GM19397 (cell line): ENCODE data around the gene CENPA.

Experiments
- ATAC-seq: cut with Tn5 transposase; IDR thresholded peaks from one replicate; pipeline ENCODE4 v1.9.1; 2021; ENCODE audit warnings: mild to moderate bottlenecking, moderate library complexity; ENCODE audit not compliant: unreplicated experiment

Gene CENPA

DNA sequence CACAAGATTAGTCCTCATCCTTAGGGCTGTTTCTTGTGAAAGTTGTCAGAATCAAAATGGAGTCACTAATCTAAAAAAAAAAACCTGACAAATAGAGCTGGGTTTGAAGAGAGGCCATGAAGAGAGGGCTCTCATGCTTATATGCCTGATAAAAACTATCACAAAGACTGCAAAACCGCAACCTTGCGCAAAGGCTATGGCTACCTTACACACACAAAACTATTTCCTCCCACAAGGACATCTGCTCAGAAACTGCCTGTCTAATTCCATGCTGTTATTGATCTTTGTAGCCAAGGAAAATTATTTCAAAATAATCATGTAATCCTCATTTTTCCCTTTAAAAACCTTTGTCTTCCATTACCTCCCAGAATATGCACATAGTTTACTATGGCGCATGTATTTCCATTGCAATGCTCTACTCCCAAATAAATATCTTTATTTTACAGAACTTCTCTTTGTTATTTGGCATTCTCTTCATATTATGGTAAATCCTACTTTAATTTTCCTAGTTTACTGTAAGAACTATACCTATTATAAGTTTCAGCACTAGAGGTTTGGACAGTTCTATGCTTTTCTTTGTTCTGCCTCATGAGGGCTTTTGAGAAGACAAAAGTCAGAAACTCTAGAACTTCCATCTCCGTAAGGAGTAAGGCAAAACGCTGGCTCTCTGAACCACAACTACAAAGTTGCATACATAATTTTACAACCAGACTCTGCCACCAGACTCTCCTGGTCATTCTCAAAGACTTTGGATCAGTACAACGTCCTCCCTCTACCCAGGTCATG is 52.5 kb downstream of the CENPA start:
- no peak for ATAC-seq

DNA sequence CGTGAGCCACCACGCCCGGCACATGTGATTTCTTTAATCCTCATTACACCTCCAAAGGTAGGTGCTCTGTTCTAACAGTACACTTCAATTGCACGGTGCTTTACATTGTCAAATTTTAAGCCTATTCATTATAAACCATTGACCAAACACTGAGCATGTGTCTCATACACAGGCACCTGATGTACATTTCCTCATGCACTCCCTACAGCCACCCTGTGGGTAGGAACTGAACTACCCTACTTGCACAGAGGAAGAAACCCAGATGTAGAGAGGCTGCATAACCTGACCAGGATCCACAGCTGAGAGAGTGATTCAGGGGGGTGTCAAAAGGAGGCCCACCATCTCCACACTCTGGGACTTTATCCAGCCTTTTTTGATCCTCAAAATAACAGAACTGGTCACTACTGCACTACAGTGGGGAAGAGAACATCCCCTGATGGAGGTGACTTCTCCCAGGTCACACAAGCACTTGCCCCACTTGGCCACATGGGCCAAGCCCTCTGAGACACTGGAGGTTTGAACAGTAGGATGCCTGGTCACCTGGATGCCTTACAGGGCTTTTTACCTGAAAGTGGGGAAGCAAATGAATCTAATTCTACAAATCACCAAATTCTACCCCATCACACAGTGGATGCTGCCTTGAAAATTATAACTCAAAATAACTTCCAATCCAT is 55.2 kb downstream of the CENPA start:
- no peak for ATAC-seq

DNA sequence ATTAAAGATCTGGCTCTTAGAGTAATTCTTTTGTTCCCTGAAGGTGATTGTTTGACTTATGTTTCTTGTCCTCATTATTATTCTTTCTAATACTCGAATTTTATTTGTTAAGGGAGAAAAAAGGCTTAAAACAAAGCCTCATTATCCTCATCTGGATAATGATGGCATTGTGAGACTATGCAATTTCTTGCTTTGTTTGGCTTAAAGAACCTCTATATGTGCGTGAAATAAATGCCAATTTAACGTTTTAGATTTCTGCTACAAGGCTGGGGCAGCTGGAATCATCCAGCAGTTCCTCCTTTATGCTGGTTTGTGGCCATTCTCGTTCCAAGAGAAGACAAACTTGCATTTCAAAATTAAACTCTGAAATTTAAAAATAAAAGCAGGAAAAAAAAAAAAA is 57.2 kb downstream of the CENPA start:
- no peak for ATAC-seq
